NCI-H1930 (cell line): Measurements from ENCODE around the gene MEAK7.
A peak's percentile ranks its signal among the peaks of the same experiment; 100 is the strongest.
"Not testable (repeated sequence)": the region's sequence is repeated elsewhere in the genome, so short reads cannot be mapped to it uniquely, and the experiment has no call there.

Source experiments
- DNase-seq, 2 experiments: peaks; one replicate each; lab custom pipeline; 2025; lab: John Stamatoyannopoulos, UW

The MEAK7 gene

DNA sequence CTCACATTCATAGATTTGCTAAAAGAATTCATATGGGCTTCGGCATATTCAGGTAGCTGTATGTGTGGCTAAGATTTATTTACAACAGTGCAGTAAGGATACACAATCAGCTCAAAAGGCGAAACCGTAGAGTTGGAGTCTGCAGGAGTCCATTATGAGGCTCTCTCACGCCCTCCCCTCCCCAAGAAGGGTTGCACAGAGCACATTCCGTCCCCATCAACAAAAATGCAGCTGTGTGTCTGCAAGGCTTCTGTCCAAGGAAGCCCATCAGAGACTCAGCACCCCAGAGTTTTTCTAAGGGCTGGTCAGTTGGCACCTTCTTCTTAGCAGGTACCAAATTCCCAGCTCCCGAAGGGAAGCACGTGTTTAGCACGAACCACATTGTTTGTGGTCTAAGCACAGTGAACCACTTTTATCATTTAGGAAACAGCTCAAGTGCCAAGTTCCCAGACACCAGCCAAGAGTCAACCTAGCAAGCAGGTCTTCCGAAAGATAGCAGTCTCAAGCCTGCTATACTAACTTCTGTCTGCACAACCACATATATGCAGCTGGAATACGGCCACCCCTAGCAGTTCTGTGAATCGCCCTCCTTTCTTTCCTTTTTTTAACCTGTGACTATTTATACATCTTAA, 28.5 kb upstream of the MEAK7 start:
- DNase-seq, result no peak

DNA sequence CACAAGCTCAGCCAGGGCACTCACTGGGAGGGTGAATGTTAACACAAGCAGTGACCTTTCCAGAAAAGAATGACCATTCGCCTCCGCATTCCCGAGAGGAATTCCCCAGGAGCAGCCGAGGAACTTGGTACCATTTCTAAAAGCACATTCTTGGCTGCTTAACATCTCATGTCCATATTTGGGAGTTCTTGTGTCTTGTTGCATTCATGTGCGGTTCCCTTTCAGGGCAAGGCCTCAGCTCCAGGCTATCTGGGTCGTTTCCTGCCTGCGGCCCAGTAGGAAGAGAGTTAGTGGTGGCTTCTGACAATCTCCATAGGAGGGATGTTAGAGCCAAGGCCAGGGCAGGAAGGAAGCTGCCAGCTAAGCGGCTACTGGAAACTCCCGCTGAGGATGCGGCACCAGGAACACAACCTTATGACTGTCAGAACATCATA, 27.8 kb upstream of the MEAK7 start:
- no peak for DNase-seq

DNA sequence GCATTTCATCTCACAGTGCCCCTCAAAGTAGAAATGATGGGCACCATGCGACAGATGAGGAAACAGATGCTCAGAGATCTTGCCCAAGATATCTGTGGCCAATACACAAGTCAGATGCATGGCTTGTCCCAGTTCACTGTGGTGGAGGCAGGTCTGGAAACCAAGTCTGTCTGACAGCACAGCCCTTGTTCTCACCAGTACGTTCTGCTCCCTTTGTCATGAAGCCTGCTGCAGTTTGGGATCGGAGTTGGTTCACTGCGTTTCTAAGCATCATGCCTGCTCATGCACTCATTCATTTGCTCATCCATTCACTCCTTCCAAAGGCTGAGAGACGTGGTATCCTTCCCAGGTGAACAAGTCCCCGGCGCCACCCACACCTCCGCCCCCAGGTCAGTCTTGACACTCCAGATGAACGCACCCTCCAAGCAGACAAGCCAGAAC, 27.2 kb upstream of the MEAK7 start:
- DNase-seq, result no peak

DNA sequence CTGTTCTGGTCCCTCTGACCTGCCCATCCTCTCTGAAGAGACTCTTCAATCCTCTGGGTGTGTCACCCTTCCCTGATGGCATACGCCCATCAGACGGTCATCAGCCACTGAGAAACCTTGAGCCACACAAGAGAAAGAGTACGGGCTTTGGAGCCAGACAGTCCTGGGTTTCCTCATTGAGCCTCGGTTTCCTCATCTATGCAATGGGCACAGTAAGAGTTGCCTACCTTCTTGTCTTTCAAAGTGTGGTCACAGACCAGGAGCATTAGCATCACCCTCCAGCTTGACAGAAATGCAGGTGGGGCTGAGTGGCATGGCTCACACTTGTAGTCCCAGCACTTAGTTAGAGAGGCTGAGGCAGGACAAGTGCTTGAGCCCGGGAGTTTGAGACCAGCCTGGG, 26.1 kb upstream of the MEAK7 start:
- no peak for DNase-seq

DNA sequence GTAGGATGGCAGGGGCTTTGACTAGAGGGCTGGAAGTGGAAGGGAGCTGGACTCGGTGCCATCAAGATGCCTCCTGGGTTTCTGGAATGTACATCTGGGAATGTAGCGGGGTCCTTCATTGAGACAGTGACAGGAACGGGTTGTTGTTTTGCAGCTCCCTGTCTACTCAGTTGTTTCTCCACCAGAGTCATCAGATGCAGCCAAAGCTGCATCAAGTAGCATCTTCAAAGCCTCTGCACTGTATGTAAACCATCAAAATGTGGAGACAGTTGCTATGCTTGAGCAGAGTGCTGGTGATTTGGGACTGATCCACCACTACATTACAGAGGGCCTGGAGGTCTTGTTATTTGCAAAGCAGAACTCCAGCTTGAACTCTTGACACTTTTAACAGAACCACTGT, 25.1 kb upstream of the MEAK7 start:
- no peak for DNase-seq

DNA sequence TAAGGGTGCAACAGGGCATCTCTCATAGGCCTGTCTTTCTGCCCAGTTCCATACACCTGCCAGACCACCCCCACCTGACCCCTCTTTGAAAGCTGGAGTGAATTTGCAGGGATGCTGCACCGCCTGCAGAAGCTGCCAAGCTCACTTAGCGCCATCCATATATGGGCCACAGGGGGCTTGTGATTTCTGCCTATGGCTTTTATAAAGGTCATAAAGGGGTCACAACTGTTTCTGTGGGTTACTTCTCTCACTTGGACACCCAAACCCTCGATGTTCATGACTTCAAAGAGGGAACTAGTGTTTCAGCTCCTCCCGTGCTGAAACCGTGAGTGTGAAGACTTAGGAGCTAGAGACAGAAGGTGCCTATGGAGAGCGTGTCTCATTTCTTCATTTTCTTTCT, 23.9 kb upstream of the MEAK7 start:
- DNase-seq, result no peak

DNA sequence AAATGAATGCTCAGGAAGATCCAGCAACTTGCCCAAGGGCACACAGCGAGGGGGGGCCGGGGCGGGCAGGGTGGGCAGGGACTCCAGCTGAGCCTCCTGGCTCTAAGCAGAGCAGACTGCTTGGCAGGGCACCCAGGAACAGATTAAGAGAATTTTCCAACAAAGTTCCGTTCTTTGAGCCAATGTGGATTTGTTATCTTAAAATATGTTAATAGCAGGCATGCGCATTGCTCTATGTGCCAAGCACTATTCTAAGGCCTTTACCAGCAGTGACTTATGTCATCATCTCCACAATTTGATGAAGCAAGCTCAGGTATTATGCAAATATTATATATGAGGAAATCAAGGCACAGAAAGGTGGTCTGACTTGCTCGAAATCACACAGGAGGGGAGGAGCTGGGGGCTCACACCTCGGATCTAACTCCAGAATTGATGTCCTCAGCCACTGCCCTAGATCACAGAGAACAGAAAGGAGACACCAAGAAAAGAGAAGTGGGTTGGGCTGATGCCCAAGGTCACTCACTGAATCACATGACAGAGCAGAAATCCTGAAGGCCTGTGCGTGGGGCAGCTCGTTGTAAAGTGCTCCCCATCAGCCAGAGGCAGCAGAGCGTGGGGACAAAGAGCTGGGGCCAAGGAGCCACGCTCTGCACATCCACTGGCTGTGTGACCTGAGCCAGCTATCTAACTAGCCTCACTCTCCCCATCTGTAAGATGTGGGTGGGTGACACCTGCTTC, 23.2 kb upstream of the MEAK7 start:
- no peak for DNase-seq

DNA sequence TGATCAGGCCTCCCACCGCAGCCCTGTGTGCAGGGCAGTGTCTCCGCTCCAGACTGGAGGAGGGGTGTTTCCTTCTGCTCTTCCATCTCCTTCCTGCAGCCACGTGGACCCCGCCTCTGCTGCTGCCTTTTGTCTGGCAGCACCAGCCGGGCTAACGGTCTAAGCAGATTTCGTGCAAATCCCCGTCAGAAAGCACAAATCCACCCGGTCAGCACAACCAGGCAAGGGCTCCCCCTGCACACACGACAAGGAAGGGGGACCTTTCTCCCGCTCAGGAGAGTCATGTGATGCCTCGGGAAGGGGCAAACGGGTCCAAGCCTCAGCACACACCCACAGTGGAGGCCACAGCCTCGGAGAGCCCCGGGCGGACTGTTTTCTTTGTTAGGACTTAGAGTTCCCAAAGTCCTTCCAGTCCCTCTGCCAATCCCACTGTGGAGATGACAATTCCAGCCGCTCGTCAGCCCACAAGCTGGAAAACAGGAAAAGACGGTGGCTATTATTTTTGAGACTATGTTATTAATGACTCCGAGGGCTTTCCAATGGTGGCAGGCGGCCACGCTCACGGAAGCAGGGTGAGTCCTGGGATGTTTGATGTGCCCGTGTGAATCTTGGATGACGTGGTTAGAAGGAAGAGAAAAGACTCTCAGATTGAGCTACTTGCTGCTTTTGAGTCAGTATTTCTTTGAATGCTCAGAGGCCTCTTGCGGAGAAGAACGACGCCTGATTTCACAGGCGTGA, 22.5 kb upstream of the MEAK7 start:
- no peak for DNase-seq

DNA sequence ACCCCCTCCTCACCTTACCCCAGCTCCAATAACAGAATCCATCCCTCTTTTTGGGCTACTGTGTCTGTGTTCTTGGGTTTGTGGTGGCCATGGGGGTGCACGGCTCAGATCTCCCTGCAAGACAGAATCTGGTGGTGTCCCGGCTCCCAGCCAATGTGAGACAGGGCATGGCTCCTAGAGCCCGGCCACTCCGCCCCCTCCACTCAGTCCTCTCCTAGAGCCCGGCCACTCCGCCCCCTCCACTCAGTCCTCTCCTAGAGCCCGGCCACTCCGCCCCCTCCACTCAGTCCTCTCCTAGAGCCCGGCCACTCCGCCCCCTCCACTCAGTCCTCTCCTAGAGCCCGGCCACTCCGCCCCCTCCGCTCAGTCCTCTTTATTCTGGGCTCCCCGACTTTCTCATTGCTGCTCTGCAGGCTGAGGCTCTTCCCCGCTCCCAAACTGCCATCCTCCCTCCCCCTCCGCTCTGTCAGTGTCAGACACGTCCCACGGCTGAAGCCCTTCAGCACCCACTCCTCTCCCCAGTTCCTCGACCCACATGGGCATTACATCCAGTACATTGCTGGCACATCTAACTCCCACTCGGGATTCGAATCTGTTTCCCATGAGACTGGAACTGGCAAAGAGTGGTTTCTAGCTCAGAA, 20.6 kb upstream of the MEAK7 start:
- DNase-seq, result not testable (repeated sequence)

DNA sequence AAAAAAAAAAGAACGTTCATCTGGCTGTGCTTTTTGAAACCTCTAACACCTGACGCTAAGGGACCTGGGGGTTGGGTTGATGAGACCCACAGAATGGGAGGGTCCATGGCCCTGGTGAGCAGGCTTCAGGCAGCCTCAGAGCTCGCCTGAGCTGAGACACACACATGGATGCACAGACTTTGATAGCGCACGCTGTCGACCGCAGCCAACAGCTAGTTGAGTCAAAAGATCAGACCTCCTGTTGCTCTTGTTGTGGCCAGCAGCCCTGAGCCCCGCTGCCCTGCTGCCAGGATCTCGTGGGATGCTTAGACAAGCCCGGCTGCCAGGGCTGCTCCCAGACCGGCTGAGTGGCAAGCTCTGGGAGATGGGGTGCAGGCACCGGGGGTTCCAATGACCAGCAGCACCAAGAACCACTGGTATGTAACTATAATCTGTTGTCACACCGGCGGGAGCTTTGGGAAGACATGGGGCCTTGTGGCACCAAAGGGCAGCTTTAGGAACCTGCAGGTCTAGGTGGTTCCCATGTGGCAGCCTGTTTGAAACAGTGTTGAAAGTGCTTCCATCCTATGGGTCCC, 20.0 kb upstream of the MEAK7 start:
- no peak for DNase-seq

DNA sequence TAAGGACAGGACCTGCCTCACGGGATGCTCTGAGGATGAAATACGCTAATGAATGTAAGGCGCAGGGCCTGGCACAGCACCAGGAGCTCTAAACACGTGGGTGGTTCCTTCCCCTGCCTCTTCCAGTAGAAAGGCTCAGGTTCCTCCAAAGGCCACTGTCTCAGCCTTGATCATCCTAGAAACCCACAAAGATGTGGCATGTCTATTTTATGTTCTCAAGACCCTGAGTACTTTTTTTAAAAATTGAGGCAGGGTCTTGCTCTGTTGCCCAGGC, 17.0 kb upstream of the MEAK7 start:
- no peak for DNase-seq

DNA sequence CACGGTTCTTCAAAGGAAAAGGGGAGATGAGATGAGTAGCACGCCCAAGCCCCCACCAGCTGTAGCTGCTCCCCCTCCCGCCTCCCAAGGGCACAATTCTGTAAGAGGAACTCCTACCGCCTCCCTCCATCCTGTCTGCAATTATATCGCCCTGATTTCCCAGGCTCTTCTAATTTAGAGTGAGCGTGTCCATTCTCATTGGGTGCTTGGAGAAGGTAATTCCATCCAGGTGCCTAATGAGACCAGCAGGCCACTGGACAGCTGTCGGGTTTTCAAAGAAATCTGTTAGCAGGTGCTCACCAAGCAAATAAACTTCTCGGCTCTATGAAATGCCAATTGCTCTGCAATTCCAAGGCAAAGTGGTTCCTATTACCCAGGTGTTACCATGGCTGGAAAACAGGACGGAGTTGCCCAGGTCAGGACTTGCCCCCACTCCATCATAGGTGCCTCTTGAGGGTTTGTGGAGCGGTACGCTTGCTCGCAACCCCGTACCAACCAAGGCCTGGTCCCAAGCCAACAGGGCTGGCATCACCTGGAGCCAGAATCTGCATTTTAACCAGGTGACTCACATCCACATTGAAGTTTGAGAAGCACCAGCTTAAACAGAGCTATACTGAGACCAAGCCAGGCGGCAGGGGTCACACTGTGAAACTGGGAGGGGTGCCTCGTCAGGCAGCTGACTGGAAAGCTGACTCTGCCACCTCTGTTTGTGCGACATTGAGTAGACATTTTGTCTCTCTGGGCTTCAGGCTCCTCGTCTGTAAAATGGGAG, 16.5 kb upstream of the MEAK7 start:
- peak; percentile 51 to 68 for DNase-seq

DNA sequence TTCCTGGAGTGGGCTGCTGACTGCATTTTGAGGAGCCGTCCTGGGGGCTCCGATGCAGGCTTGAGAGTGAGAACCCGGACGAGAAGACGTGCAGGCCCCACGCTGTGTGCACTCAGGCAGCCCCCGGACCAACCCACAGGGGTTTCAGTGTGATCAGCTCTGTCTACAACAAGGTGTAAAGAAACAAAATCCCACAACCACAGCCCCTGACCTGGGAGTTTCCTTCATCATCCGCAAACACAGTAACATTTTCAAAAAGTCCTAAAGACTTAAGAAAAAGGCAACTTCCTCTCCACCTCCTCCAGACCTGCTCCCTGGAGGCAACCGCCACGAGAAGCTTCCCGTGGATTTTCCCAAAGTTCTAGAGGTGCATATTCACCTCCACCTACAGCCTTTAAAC, 15.4 kb upstream of the MEAK7 start:
- DNase-seq, result no peak

DNA sequence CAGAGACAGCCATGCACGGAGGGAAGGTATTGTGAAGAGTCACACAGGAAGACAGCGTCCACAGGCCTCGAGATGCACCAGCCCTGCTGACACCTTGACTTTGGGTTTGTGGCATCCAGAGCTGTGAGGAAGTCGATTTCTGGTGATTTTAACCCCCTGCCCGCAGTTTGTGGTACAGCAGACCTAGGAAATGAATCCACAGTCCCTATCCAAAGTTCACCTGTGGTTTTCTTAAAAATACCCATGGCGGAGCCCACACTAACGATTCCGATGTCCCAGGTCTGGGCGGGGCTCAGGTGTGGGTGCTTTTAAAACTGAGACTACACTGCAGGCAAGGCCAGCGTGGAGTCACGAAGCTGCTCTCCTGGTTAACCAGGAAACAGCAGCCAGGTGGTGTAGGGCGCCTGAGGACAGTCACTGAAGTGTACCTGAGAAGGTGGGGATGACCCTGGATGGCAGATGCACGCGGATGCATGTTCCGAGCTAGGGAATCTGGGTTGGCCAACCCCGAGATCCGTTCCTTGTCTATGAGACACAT, 14.4 kb upstream of the MEAK7 start:
- no peak for DNase-seq

DNA sequence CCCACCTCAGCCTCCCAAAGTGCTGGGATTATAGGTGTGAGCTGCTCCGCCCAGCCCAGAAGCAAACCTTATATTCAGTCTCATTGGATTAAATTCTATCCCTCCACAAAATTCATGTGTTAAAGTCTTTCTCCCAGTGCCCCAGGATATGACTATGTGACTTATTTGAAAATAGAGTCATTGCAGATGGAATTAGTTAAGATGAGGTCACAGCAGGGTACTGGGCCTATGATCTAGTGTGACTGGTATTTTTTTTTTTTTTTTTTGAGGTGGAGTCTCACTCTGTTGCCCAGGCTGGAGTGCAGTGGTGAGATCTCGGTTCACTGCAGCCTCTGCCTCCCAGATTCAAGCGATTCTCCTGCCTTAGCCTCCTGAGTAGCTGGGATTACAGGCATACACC, 13.8 kb upstream of the MEAK7 start:
- not testable (repeated sequence) for DNase-seq

DNA sequence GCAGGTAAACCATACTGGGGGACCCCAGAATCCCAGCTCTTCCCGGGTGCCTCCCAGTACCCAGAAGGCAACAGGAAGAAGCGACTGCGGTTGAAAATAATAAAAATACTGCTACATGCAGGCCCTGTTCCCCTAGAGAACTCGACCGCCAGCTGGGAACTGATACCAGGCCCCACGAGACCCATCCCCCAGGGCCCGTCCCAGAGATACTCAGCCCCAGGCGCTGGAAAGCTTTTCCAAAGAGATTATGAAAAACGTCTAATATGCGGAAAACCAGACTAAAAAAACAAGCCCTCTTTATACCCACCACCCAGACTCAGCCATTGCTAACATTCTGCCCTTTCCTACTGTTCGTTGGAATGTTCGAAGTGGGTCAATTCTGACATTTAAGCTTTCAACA, 12.9 kb upstream of the MEAK7 start:
- DNase-seq, result no peak

DNA sequence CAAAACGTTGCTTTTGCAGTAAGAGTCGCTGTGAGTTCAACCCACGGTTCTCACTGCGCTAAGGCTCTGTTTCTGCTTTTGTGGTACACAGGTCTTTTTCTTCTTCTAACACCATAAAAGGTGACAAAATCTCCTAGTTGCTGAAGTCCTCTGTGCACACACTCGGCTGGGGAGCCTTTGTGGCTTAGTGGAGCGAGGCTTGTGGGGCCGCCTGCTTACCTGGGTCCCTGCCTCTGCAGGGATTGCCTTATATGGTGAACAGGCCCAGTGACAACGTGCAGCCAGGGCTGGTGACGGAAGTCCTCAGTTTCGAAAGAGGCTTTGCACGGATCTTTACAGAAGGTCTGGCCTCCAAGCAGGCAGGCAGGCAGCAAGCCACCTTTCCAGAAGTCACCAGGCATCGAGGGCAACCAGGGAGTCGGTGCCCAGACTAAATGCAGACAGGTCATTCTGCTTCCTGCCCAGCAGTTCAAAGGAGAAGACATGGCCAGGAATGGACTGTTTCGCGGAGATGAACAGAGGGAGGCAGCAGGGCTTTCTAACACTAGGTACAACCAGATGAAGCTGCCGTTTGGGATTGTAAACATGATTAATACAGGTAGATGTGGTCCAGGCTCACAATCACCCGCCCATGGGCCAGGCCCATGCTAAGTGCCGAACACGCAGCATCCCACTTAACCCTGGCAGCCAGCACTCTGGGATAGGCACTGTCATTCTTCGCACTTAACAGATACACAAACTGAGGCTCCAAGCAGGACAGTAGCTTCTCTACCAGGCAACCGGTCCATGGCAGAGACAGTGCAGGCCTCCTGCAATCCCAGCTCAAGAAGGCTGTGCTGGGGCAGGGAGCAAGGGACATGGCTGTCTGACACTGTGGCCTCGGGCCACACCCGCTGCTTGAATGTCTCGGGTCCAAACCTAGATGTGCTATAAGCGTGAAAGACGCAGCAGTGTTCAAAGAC, 10.7 kb upstream of the MEAK7 start:
- no peak for DNase-seq

DNA sequence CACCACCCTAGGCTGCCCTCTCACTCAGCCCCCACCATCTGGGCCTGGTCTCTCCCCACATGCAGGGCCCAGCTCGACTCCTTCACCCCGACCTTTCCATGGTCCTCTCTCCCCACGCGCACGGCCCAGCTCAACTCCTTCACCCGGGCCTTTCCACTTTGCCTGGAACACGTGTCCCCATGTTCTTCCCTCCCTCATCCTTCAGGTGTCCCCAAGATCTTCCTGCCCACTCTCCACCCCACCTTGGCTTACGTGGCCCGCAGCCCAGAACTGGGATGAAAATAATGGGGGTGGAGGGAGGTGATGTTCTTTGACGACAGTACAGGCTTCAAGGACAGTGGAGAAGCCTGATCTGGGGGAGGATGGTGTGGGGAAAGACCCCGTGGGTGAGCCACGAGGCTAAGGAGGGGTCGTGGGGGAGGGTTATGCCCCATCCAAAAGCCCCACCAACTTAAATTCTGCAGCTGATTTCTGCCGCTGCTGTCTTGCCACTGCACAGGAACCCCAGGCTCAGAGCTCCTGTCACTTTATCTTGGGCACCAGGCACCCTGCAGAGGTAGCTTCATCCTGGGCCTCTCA, 9.9 kb upstream of the MEAK7 start:
- DNase-seq, result no peak

DNA sequence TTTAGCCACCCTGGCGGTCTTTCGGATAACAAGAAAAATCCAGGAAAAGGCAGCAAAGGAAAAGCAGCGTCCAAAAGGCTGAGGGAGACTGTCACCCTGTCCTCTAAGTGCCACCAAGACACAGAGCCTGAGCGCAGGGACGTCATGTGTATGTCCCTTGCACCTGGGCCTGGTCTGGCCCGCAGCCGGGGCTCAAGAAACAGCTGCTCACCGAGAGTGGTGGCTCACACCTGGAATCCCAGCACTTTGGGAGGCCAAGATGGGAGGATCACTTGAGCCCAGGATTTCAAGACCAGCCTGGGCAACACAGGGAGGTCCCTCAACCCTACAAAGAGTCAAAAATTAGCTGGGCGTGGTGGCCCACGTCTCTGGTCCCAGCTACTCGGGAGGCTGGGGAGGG, 9.2 kb upstream of the MEAK7 start:
- no peak for DNase-seq

DNA sequence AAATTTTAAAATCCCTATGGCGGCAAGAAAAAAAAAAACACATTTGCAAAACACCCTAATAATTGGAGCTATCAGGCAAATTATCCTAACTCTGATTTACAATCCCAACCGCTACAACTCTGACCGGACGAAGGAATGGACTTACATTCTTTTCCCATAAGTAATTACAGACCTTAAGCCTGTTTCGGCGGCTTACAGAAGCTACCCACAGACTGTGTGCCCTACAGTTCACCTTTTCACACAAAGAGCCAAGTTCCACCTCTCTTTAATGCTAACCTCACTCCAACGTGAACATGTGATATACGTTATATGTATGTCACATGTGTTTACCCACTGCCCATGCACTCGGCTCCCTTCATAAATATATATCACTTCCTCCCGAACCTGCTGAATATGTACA, 8.7 kb upstream of the MEAK7 start:
- no peak for DNase-seq
